ENCODE measurements around the gene NRIP2. TPM values are rescaled to one million over a fixed set of nuclear protein-coding genes. Genes with fewer than 3 reads are reported as not detected.

The NRIP2 gene
- total RNA-seq, 2 experiments from 2014 or later = not detected

DNA sequence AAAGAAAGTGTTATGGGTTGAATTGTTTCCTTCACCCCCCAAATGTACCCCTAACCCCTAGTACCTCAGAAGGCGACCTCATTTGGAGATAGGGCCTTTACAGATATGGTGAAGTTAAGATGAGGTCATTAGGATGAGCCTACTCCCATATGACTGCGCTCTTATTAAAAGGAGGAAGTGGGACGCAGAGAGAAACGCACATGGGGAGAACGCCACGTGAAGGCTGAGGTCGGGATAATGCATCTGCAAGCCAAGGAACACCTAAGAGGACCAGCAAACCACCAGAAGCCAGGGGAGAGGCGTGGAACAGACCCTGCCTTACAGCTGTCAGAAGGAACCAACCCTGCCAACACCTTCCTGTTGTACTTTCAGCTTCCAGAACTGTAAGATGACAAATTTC, 1.7 kb upstream of the NRIP2 start:
- Histone ChIP-seq H3K27ac (ENCODE audit: low read depth in 1 of 2, low read length in 2 of 2) (no peak overlapping the region), H3K27me3 (ENCODE audit: control insufficient read depth in 1 of 2, insufficient read depth in 2 of 2, low read length in 2 of 2) (no peaks in the 10 kb centered on the region), H3K4me3 (ENCODE audit: low read length) (no peak overlapping the region), H3K36me3 (ENCODE audit: insufficient read depth, low read length) (peaks cover 33% of the 10 kb centered on the region), H3K9me3 (ENCODE audit: control insufficient read depth in 1 of 2, insufficient read depth in 1 of 2, low read length in 2 of 2) (no peaks in the 10 kb centered on the region), H3K4me1 (ENCODE audit: insufficient read depth, low read length) (no peaks in the 10 kb centered on the region)
- H3K27me3 Mint-ChIP-seq = no peaks in the 10 kb centered on the region
- peaks cover 12% of the 10 kb centered on the region for H3K4me1 Mint-ChIP-seq (ENCODE audit: low read depth)
- DNase-seq (no peak), ATAC-seq (ENCODE audit: poor library complexity) (no peak)
- no peak overlapping the region for H3K4me3 Mint-ChIP-seq
- ChIA-PET CTCF (no interaction called here), POLR2A (no interaction called here)
- intact Hi-C loops (cut with DNase I, micrococcal nuclease) = no loop called here
- TF ChIP-seq, protein P1, sequence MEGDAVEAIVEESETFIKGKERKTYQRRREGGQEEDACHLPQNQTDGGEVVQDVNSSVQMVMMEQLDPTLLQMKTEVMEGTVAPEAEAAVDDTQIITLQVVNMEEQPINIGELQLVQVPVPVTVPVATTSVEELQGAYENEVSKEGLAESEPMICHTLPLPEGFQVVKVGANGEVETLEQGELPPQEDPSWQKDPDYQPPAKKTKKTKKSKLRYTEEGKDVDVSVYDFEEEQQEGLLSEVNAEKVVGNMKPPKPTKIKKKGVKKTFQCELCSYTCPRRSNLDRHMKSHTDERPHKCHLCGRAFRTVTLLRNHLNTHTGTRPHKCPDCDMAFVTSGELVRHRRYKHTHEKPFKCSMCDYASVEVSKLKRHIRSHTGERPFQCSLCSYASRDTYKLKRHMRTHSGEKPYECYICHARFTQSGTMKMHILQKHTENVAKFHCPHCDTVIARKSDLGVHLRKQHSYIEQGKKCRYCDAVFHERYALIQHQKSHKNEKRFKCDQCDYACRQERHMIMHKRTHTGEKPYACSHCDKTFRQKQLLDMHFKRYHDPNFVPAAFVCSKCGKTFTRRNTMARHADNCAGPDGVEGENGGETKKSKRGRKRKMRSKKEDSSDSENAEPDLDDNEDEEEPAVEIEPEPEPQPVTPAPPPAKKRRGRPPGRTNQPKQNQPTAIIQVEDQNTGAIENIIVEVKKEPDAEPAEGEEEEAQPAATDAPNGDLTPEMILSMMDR (IDR thresholded peaks at IDR 0.05) = no peak
- peaks cover 48% of the 10 kb centered on the region for H3K36me3 Mint-ChIP-seq (ENCODE audit: low read depth)
- H3K27ac Mint-ChIP-seq = no peak overlapping the region
- no peaks in the 10 kb centered on the region for H3K9me3 Mint-ChIP-seq

DNA sequence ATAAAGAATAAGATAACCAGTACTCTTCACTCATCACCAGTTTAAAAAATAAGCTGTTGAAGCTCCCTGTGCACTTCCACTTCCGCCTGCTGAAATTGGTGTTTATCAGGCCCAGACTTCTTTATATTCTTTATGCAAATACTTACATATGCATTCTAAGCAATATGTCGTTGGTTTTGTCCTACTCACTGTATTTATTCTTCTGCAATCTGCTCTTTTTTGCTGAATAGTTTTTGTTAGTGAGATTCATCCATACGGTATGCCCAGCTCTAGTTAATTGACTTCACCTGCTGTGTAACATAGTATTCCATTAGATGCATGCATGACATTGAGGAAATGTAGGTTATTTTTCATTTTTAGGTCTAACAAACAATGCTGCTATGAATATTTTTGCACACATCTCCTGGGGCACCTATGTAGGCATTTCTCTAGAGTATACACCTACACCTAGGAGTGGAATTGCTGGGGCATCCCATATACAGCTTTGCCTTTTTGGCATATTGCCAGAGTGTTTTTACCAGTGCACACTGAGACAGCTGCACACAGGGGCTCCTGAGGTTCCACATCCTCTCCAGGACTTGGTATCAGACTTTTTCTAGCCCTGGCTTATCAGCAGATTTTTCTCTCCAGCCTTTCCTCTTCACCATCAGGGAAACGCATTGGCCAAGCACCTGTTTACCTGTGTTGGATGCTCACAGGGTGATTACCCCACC, 1.0 kb upstream of the NRIP2 start:
- intact Hi-C loops (cut with DNase I, micrococcal nuclease) = no loop called here
- Mint-ChIP-seq H3K4me3 (no peak overlapping the region), H3K36me3 (ENCODE audit: low read depth) (peaks cover 48% of the 10 kb centered on the region), H3K9me3 (no peaks in the 10 kb centered on the region), H3K27me3 (no peaks in the 10 kb centered on the region), H3K4me1 (ENCODE audit: low read depth) (peaks cover 12% of the 10 kb centered on the region), H3K27ac (peak overlapping the region; percentile 5)
- TF ChIP-seq, protein P1 (IDR thresholded peaks at IDR 0.05) = no peak
- Histone ChIP-seq H3K9me3 (ENCODE audit: control insufficient read depth in 1 of 2, insufficient read depth in 1 of 2, low read length in 2 of 2) (no peaks in the 10 kb centered on the region), H3K27me3 (ENCODE audit: control insufficient read depth in 1 of 2, insufficient read depth in 2 of 2, low read length in 2 of 2) (no peaks in the 10 kb centered on the region), H3K27ac (ENCODE audit: low read depth in 1 of 2, low read length in 2 of 2) (no peak overlapping the region), H3K4me3 (ENCODE audit: low read length) (no peak overlapping the region), H3K36me3 (ENCODE audit: insufficient read depth, low read length) (peaks cover 27% of the 10 kb centered on the region), H3K4me1 (ENCODE audit: insufficient read depth, low read length) (no peaks in the 10 kb centered on the region)
- ChIA-PET POLR2A (no interaction called here), CTCF (no interaction called here)
- ATAC-seq (ENCODE audit: poor library complexity) (no peak), DNase-seq (no peak)

DNA sequence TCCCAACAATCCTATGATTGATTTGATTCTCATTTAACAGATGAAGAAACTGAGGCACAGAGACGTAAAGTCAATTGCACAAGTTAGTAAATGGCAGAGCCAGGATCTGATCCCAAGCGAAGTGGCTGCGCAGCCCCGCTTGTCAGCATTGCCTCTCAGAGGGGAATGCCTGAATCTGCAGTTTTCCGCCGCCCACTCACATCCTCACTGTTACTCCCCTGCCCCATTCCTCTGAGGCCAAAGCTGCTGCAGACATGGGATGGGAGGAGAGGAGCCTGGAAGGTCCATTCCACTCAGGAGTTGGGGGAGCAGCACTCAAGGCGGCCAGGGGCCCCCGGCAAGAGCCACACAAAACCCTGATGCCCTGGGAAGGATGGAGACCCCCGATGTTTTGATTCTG, 1.0 kb downstream of the NRIP2 start:
- POLR2A ChIA-PET = no interaction called here
- Mint-ChIP-seq H3K36me3 (ENCODE audit: low read depth) (peaks cover 50% of the 10 kb centered on the region), H3K27ac (no peak overlapping the region)

More for the DNA sequence above, 1.0 kb downstream of the NRIP2 start:
- H3K9me3 ChIP-seq (ENCODE audit: control insufficient read depth in 1 of 2, insufficient read depth in 1 of 2, low read length in 2 of 2) = no peaks in the 10 kb centered on the region
- Mint-ChIP-seq H3K27me3 (no peaks in the 10 kb centered on the region), H3K9me3 (no peaks in the 10 kb centered on the region), H3K4me3 (no peak overlapping the region), H3K4me1 (ENCODE audit: low read depth) (peaks cover 12% of the 10 kb centered on the region)
- CTCF ChIA-PET = no interaction called here
- H3K4me3 ChIP-seq (ENCODE audit: low read length) = no peak overlapping the region
- H3K36me3 ChIP-seq (ENCODE audit: insufficient read depth, low read length) = peaks cover 18% of the 10 kb centered on the region
- no peaks in the 10 kb centered on the region for H3K4me1 ChIP-seq (ENCODE audit: insufficient read depth, low read length)
- DNase-seq = no peak
- H3K27ac ChIP-seq (ENCODE audit: low read depth in 1 of 2, low read length in 2 of 2) = no peak overlapping the region
- TF ChIP-seq, protein P1 (IDR thresholded peaks at IDR 0.05) = no peak
- ATAC-seq (ENCODE audit: poor library complexity) = no peak
- intact Hi-C loops (cut with DNase I, micrococcal nuclease) = no loop called here
- no peaks in the 10 kb centered on the region for H3K27me3 ChIP-seq (ENCODE audit: control insufficient read depth in 1 of 2, insufficient read depth in 2 of 2, low read length in 2 of 2)
